Measurements from ENCODE around the gene CHTF18. TPM values are rescaled to one million over a fixed set of nuclear protein-coding genes. Genes with fewer than 3 reads are reported as not detected.
"Not testable (repeated sequence)": the region's sequence is repeated elsewhere in the genome, so short reads cannot be mapped to it uniquely, and the experiment has no call there.

Gene CHTF18
- total RNA-seq, 2 donors from 2014 or later: 21.1 to 22.4 TPM

DNA sequence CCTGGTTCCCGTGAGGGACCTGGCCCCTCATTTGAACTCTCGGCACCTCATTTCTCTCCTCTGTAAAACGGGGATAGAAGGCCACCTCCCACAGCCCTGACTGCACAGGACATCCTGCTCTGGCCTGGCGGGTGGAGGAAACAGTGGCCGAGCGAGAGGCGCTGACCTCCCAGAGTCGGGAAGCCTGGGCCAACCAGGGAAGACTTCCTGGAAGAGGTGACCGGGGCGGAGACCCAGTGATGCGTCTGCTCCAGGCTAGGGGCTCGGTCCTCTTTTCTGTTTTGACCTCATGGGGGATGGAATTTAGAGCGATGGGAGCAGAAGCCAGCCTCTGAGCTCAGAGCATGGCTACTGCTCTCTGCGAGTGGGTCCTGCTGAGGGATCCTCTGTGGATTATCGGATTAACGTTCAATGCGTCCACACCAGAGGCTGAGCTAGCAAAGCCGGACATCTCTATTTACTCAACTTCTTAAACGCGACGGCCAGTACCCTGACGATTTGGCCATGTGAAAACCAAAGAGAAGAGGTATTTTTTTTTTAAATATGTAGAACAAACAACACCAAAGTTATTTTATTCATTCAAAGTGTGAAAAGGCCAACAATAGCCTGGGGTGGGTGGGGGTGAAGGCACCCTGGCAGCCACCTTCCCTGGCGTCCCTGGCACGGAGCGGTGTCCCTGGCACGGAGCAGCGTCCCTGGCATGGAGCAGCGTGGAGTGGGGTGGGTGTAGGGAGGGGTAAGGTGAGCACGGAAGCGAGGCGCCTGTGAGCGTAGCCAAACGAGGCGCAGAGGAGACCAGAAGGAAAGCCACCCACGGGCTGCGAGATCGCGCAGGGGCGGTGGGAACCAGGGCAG is 37.0 kb upstream of the CHTF18 start:
- H3K36me3 Mint-ChIP-seq (ENCODE audit: low read depth): no peaks in the 10 kb centered on the region
- H3K9me3 ChIP-seq (ENCODE audit: control insufficient read depth, low read length, poor library complexity, severe bottlenecking): no peaks in the 10 kb centered on the region
- peaks cover 4% of the 10 kb centered on the region for H3K4me1 Mint-ChIP-seq
- DNase-seq: no peak
- H3K27ac Mint-ChIP-seq: no peak overlapping the region
- no peaks in the 10 kb centered on the region for H3K27me3 Mint-ChIP-seq
- H3K4me3 Mint-ChIP-seq: no peak overlapping the region
- no peak for ATAC-seq

- H3K36me3 Mint-ChIP-seq (ENCODE audit: low read depth): no peaks in the 10 kb centered on the region
- no peak overlapping the region for H3K4me3 Mint-ChIP-seq
Measured at GRCh38 chr16:752007-752312, 36.5 kb upstream of the CHTF18 start.

GRCh38 chr16:754121-754607 is 34.3 kb upstream of the CHTF18 start:
- not testable (repeated sequence) for H3K27me3 Mint-ChIP-seq, H3K27ac Mint-ChIP-seq, H3K4me1 Mint-ChIP-seq

More at GRCh38 chr16:752007-752312, 36.5 kb upstream of the CHTF18 start:
- no peaks in the 10 kb centered on the region for H3K9me3 ChIP-seq (ENCODE audit: control insufficient read depth, low read length, poor library complexity, severe bottlenecking)
- Mint-ChIP-seq H3K27ac (no peak overlapping the region), H3K4me1 (peaks cover 4% of the 10 kb centered on the region), H3K27me3 (no peaks in the 10 kb centered on the region)
- ATAC-seq: no peak
- no peak for DNase-seq

GRCh38 chr16:754656-755055 is 33.8 kb upstream of the CHTF18 start:
- ATAC-seq (peak; percentile 73), DNase-seq (no peak)
- Mint-ChIP-seq H3K4me3 (no peak overlapping the region), H3K4me1 (peaks cover 4% of the 10 kb centered on the region), H3K36me3 (ENCODE audit: low read depth) (no peaks in the 10 kb centered on the region), H3K27me3 (no peaks in the 10 kb centered on the region), H3K27ac (no peak overlapping the region)
- no peaks in the 10 kb centered on the region for H3K9me3 ChIP-seq (ENCODE audit: control insufficient read depth, low read length, poor library complexity, severe bottlenecking)

More at GRCh38 chr16:754121-754607, 34.3 kb upstream of the CHTF18 start:
- DNase-seq; H3K4me3 Mint-ChIP-seq; ATAC-seq; H3K36me3 Mint-ChIP-seq (ENCODE audit: low read depth); H3K9me3 ChIP-seq (ENCODE audit: control insufficient read depth, low read length, poor library complexity, severe bottlenecking): not testable (repeated sequence)

DNA sequence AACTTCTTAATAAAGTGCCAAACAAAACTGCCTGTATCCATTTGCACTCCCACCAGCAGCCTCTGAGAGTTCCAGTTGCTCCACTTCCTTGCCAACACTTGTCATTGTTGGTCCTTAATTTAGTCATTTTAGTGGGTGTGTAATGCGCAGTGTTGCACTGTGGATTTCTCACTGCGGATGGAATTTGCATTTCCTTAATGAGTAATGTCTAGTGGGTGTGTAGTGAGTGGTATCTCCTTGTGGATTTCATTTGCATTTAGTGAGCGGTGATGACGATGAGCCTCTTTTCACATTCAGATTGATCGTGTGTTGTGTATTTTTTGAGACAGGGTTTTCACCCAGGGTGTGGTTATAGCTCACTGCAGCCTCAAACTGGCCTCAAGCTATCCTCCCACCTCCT is 32.0 kb upstream of the CHTF18 start:
- DNase-seq (no peak), ATAC-seq (no peak)
- Mint-ChIP-seq H3K4me1 (peaks cover 4% of the 10 kb centered on the region), H3K4me3 (no peak overlapping the region), H3K36me3 (ENCODE audit: low read depth) (no peaks in the 10 kb centered on the region), H3K27ac (no peak overlapping the region), H3K27me3 (no peaks in the 10 kb centered on the region)
- no peaks in the 10 kb centered on the region for H3K9me3 ChIP-seq (ENCODE audit: control insufficient read depth, low read length, poor library complexity, severe bottlenecking)

DNA sequence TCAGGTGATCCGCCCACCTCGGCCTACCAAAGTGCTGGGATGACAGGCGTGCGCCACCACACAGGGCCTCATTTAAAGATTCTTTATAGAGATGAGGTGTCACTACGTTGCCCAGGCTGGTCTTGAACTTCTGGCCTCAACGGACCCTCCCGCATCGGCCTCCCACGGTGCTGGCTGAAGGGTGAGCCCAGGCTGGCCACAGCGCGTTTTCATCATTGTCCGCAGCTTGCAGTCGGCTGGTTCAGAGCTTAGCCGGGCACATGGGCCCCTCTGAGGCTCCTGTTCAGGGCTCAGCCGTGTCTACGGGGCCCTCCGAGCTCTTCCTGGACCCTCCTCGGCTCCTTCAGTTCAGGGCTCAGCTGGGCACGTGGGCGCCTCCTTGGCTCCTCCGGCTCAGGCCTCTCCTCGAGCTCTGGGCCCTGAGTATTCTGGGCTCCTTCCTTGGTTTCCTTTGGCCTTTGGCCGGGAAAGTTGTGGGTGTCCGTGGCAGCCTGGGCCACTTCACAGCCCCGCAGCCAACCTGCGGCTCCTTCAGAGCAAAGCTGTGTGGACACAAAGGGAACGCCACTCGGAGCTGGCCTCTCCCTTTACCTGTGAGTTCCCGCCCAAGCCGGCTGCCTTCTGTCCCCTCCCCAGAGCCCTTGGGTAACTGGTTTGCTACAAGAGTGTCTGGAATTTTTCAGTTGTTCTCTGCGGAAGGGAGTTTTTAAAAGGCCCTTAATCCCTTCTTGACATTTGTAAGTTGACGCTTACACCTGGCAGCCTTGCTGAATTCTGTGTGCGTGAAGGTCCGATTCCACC is 29.1 kb upstream of the CHTF18 start:
- peaks cover 4% of the 10 kb centered on the region for H3K4me1 Mint-ChIP-seq
- no peak overlapping the region for H3K27ac Mint-ChIP-seq
- no peaks in the 10 kb centered on the region for H3K36me3 Mint-ChIP-seq (ENCODE audit: low read depth)
- H3K9me3 ChIP-seq (ENCODE audit: control insufficient read depth, low read length, poor library complexity, severe bottlenecking): no peaks in the 10 kb centered on the region
- ATAC-seq: no peak
- no peak for DNase-seq
- H3K27me3 Mint-ChIP-seq: no peaks in the 10 kb centered on the region
- H3K4me3 Mint-ChIP-seq: no peak overlapping the region

- no peak for DNase-seq
- Mint-ChIP-seq H3K27me3 (no peaks in the 10 kb centered on the region), H3K4me1 (no peaks in the 10 kb centered on the region), H3K4me3 (no peak overlapping the region), H3K36me3 (ENCODE audit: low read depth) (no peaks in the 10 kb centered on the region), H3K27ac (no peak overlapping the region)
- no peak for ATAC-seq
- no peaks in the 10 kb centered on the region for H3K9me3 ChIP-seq (ENCODE audit: control insufficient read depth, low read length, poor library complexity, severe bottlenecking)
Measured at GRCh38 chr16:760065-760464, 28.4 kb upstream of the CHTF18 start.

DNA sequence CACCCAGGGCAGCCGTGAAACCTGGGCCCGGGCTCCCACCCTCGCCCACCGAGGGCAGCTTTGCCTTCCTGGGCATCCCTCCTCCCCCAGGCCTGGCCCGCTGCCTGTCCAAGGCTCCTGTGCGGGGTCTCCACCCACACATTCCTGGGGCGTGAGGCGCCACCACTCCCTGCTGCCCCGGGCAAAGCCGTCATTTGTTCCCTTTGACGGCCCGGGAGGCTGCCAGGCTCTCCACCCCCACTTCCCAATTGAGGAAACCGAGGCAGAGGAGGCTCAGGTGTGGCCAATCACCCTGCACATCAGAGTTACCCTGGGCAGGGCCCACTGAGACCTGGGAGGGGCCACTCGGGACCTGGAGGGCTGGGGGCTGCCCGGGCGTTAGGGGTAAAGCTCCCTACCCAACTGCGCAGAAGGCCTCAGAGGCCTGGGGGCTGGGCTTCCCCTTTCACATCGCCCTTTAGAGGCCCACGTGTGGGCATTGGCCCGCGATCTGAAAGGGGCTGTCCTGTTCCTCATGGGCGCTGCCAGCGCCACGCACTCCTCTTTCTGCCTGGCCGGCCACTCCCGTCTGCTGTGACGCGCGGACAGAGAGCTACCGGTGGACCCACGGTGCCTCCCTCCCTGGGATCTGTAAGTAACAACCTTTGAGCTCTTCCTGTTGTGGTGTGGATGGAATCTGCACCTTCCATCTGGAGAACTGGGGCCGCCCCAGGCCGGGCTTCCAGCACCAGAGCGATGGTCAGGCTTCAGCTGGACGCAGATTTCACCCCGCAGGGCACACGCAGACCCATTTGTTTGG is 27.7 kb upstream of the CHTF18 start, which contains the start of gene MSLN:
Gene MSLN (plus strand): TSS at position 190 of the 799 bp plus-strand sequence. CDS start 1,947 bp downstream, outside the sequence.
- Mint-ChIP-seq H3K27ac (no peak within 1 kb of the TSS), H3K36me3 (ENCODE audit: low read depth) (no peaks in the 10 kb centered on the region), H3K27me3 (no peaks in the 10 kb centered on the region), H3K4me3 (no peak within 1 kb of the TSS), H3K4me1 (no peaks in the 10 kb centered on the region)
- no peaks in the 10 kb centered on the region for H3K9me3 ChIP-seq (ENCODE audit: control insufficient read depth, low read length, poor library complexity, severe bottlenecking)
- DNase-seq: no peak
- no peak for ATAC-seq

GRCh38 chr16:761625-762513 is 26.6 kb upstream of the CHTF18 start:
- H3K4me3 Mint-ChIP-seq: no peak overlapping the region
- no peak overlapping the region for H3K27ac Mint-ChIP-seq
- ATAC-seq (no peak), DNase-seq (no peak)
- H3K4me1 Mint-ChIP-seq: no peaks in the 10 kb centered on the region
- H3K27me3 Mint-ChIP-seq: no peaks in the 10 kb centered on the region
- H3K9me3 ChIP-seq (ENCODE audit: control insufficient read depth, low read length, poor library complexity, severe bottlenecking): no peaks in the 10 kb centered on the region
- H3K36me3 Mint-ChIP-seq (ENCODE audit: low read depth): no peaks in the 10 kb centered on the region

- no peaks in the 10 kb centered on the region for H3K36me3 Mint-ChIP-seq (ENCODE audit: low read depth)
- H3K4me3 Mint-ChIP-seq: no peak overlapping the region
- ATAC-seq (no peak), DNase-seq (no peak)
- no peaks in the 10 kb centered on the region for H3K4me1 Mint-ChIP-seq
- H3K9me3 ChIP-seq (ENCODE audit: control insufficient read depth, low read length, poor library complexity, severe bottlenecking): no peaks in the 10 kb centered on the region
- H3K27ac Mint-ChIP-seq: no peak overlapping the region
- no peaks in the 10 kb centered on the region for H3K27me3 Mint-ChIP-seq
Measured at GRCh38 chr16:762595-763268, 25.7 kb upstream of the CHTF18 start.

GRCh38 chr16:763369-764183 is 24.8 kb upstream of the CHTF18 start:
- H3K9me3 ChIP-seq (ENCODE audit: control insufficient read depth, low read length, poor library complexity, severe bottlenecking): no peaks in the 10 kb centered on the region
- Mint-ChIP-seq H3K4me1 (no peaks in the 10 kb centered on the region), H3K4me3 (no peak overlapping the region), H3K27me3 (no peaks in the 10 kb centered on the region), H3K27ac (no peak overlapping the region), H3K36me3 (ENCODE audit: low read depth) (no peaks in the 10 kb centered on the region)
- DNase-seq (no peak), ATAC-seq (no peak)

Measured in T-helper 17 cell (primary cell).